Endodermal cell (in vitro differentiated cells): ENCODE measurements around the gene AKAP6. TPM values are rescaled to one million over a fixed set of nuclear protein-coding genes. Genes with fewer than 3 reads are reported as not detected.

Source experiments
- DNase-seq: peaks from one replicate; pipeline ENCODE4 v3.0.0-alpha.2; 2017
- H3K27ac ChIP-seq: 2 replicates; pipeline ENCODE4 v1.5.1; 2013; ENCODE audit warnings: mild to moderate bottlenecking, low read depth, low read length, moderate library complexity
- H3K27me3 ChIP-seq: 2 replicates; pipeline ENCODE4 v1.6.1; 2013; ENCODE audit warnings: mild to moderate bottlenecking, low read length, moderate library complexity; ENCODE audit not compliant: insufficient read depth, control insufficient read depth, poor library complexity, severe bottlenecking
- H3K36me3 ChIP-seq: 2 replicates; pipeline ENCODE4 v1.7.0; 2013; ENCODE audit warnings: mild to moderate bottlenecking, low read length, moderate library complexity; ENCODE audit not compliant: control insufficient read depth, insufficient read depth
- H3K4me1 ChIP-seq: one replicate; pipeline ENCODE4 v1.7.0; 2013; ENCODE audit warnings: low read length; ENCODE audit not compliant: control insufficient read depth, insufficient read depth
- H3K4me3 ChIP-seq: 2 replicates; pipeline ENCODE4 v1.5.1; 2013; ENCODE audit warnings: mild to moderate bottlenecking, low read length, moderate library complexity
- H3K9ac ChIP-seq: 2 replicates; pipeline ENCODE4 v1.6.1; 2013; ENCODE audit warnings: mild to moderate bottlenecking, low read length, moderate library complexity; ENCODE audit not compliant: poor library complexity, severe bottlenecking; ENCODE audit errors: extremely low read depth
- H3K9me3 ChIP-seq: 2 replicates; pipeline ENCODE4 v1.6.1; 2013; ENCODE audit warnings: mild to moderate bottlenecking, low read length, moderate library complexity; ENCODE audit not compliant: control insufficient read depth
- H3K27ac Mint-ChIP-seq: 2 replicates; pipeline ENCODE4 v1.8.0; 2020; ENCODE audit warnings: mixed read lengths
- H3K27me3 Mint-ChIP-seq: 2 replicates; pipeline ENCODE4 v1.8.0; 2021; ENCODE audit warnings: mild to moderate bottlenecking, mixed read lengths; ENCODE audit not compliant: insufficient read depth
- H3K36me3 Mint-ChIP-seq: 2 replicates; pipeline ENCODE4 v1.8.0; 2020; ENCODE audit warnings: low read depth, mixed read lengths
- H3K4me1 Mint-ChIP-seq: 2 replicates; pipeline ENCODE4 v1.8.0; 2020; ENCODE audit warnings: mixed read lengths
- H3K4me3 Mint-ChIP-seq: 2 replicates; pipeline ENCODE4 v1.8.0; 2020; ENCODE audit warnings: mild to moderate bottlenecking, moderate library complexity, mixed read lengths
- H3K9me3 Mint-ChIP-seq: 2 replicates; pipeline ENCODE4 v1.8.0; 2020; ENCODE audit warnings: mild to moderate bottlenecking, mixed read lengths
- WGBS, 2 experiments: methylation state at CpG; one replicate each; pipeline versions ENCODE4 v1.1.5 to v1.1.7; 2013; ENCODE audit warnings: missing lambda C conversion rate in 2 of 2, mixed read lengths in 1 of 2; ENCODE audit not compliant: insufficient coverage in 1 of 2, insufficient read length in 1 of 2; 5-methylcytosine and 5-hydroxymethylcytosine counted together
- total RNA-seq, 2 donors: library from RNA; stranded (reverse); fragmentation: NEBNext Ultra II Directional in 1 of 2; extraction: Animal tissue kit (Norgen Biotek cat#: 25700) in 1 of 2; gene quantifications; 2 replicates in 1 of 2; 3 replicates in 1 of 2; pipeline ENCODE4 v1.2.1, GENCODE V29; 2021
- TF ChIP-seq, protein P1 (sequence below): fragments of 200-600 bp; sonication (generic); conservative IDR thresholded peaks from 2 replicates; pipeline ENCODE4 v1.5.0; 2021; ENCODE audit warnings: antibody characterized with exemption, mild to moderate bottlenecking

The AKAP6 gene
- total RNA-seq, 2 donors from 2014 or later: 4.3 to 5.0 TPM

DNA sequence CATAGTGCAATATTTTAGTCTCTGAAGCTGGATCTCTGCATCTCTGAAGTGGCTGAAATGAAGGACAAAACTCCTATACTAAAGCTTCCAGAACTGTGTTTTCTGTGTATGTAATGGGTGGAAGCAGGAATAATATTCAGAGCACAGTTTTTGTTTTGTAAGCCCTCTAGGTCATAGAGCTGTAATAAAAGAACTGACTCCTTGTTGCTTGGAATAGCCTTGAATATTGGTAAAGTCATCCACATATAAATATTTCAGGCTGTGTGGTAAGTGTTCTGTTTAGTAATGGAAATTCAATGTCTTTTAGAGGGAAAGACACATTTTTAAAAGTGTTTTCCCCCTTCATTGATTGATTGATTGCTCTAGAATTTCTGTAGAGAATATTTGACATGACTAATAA, 18.2 kb upstream of the AKAP6 start:
- H3K27ac ChIP-seq: no peak overlapping the region
- no peaks in the 10 kb centered on the region for H3K36me3 ChIP-seq
- no peak overlapping the region for H3K27ac Mint-ChIP-seq
- H3K9ac ChIP-seq: no peak overlapping the region
- no peak overlapping the region for H3K4me3 ChIP-seq
- H3K27me3 ChIP-seq: no peaks in the 10 kb centered on the region
- TF ChIP-seq, protein P1, sequence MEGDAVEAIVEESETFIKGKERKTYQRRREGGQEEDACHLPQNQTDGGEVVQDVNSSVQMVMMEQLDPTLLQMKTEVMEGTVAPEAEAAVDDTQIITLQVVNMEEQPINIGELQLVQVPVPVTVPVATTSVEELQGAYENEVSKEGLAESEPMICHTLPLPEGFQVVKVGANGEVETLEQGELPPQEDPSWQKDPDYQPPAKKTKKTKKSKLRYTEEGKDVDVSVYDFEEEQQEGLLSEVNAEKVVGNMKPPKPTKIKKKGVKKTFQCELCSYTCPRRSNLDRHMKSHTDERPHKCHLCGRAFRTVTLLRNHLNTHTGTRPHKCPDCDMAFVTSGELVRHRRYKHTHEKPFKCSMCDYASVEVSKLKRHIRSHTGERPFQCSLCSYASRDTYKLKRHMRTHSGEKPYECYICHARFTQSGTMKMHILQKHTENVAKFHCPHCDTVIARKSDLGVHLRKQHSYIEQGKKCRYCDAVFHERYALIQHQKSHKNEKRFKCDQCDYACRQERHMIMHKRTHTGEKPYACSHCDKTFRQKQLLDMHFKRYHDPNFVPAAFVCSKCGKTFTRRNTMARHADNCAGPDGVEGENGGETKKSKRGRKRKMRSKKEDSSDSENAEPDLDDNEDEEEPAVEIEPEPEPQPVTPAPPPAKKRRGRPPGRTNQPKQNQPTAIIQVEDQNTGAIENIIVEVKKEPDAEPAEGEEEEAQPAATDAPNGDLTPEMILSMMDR: no peak
- no peak for DNase-seq
- no peaks in the 10 kb centered on the region for H3K27me3 Mint-ChIP-seq
- no peaks in the 10 kb centered on the region for H3K9me3 ChIP-seq
- H3K4me1 Mint-ChIP-seq: peaks cover 13% of the 10 kb centered on the region
- no peak overlapping the region for H3K4me3 Mint-ChIP-seq
- no peaks in the 10 kb centered on the region for H3K36me3 Mint-ChIP-seq
- H3K4me1 ChIP-seq: no peaks in the 10 kb centered on the region
- no peaks in the 10 kb centered on the region for H3K9me3 Mint-ChIP-seq

DNA sequence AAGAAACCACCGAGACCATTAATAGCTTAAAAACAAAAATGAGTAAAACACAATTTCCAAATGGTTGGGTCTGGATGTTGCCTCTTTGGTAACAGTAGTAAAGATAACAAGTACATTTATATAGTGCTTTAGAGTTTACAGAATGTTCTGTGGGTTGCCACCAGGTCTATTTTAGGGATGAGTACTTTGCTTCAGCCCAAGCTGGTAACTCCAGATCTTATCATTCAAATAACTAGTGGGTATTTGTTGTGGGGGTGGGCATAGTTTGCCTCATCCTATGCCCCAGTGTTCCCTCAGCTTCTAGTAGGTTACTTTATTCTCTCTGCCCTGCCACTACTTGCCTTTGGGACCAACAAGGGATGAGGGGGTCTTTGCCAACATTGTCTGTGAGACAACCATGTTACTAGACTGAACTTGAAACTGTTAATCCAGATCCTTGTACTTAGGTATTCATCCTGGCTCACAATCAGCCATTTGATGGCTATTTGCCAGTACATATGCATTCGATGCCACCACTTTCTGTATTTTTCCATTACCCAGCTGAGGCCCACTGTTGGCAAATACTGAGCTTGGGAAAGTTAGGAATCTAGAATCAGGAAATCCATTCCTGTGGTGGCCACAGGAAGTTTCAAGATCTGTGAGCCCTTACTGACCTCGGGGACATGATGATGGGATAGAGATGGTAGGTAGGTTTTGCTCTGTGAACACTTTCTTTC, 17.6 kb upstream of the AKAP6 start:
- no peaks in the 10 kb centered on the region for H3K9me3 Mint-ChIP-seq
- H3K27me3 Mint-ChIP-seq: no peaks in the 10 kb centered on the region
- H3K4me1 Mint-ChIP-seq: peaks cover 13% of the 10 kb centered on the region
- TF ChIP-seq, protein P1: no peak
- H3K27me3 ChIP-seq: no peaks in the 10 kb centered on the region
- no peaks in the 10 kb centered on the region for H3K9me3 ChIP-seq
- no peak overlapping the region for H3K4me3 ChIP-seq
- 95 to 100% methylated on average over 2 to 3 of the region's 3 CpGs for WGBS, 2 experiments
- no peak overlapping the region for H3K27ac Mint-ChIP-seq
- no peaks in the 10 kb centered on the region for H3K36me3 Mint-ChIP-seq
- no peaks in the 10 kb centered on the region for H3K4me1 ChIP-seq
- no peak overlapping the region for H3K9ac ChIP-seq
- no peak for DNase-seq
- no peaks in the 10 kb centered on the region for H3K36me3 ChIP-seq
- no peak overlapping the region for H3K4me3 Mint-ChIP-seq
- no peak overlapping the region for H3K27ac ChIP-seq

DNA sequence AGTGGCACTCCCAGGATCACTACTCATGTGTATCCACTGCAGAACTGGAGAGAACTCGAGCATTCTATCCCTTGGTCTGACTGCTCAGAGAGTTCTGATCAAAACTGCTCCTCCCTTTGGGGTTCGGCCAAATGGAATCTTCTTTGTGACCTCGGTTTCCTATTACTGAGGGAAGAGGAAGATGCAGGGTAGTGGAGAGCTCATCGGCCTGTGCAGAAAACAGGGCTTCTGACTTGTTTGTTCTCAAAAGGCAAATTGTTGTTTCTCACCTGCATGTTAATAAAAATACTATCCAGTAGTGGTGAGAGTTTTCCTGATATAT, 17.1 kb upstream of the AKAP6 start:
- Histone ChIP-seq H3K27ac (no peak overlapping the region), H3K36me3 (no peaks in the 10 kb centered on the region), H3K4me1 (no peaks in the 10 kb centered on the region), H3K4me3 (no peak overlapping the region), H3K9ac (no peak overlapping the region), H3K9me3 (no peaks in the 10 kb centered on the region), H3K27me3 (no peaks in the 10 kb centered on the region)
- Mint-ChIP-seq H3K27me3 (no peaks in the 10 kb centered on the region), H3K4me1 (peaks cover 13% of the 10 kb centered on the region), H3K4me3 (no peak overlapping the region), H3K9me3 (no peaks in the 10 kb centered on the region), H3K27ac (no peak overlapping the region), H3K36me3 (no peaks in the 10 kb centered on the region)
- DNase-seq: no peak
- TF ChIP-seq, protein P1: no peak
- WGBS, 2 experiments: 81 to 82% methylated on average over 4 of the region's 4 CpGs
